HG03108 (cell line): ENCODE measurements around the gene SALL3.
"Not testable (repeated sequence)": the region's sequence is repeated elsewhere in the genome, so short reads cannot be mapped to it uniquely, and the experiment has no call there.

Source experiments
- ATAC-seq: cut with Tn5 transposase; IDR thresholded peaks from one replicate; pipeline ENCODE4 v1.9.1; 2021; ENCODE audit warnings: moderate library complexity; ENCODE audit not compliant: unreplicated experiment

SALL3 gene

DNA sequence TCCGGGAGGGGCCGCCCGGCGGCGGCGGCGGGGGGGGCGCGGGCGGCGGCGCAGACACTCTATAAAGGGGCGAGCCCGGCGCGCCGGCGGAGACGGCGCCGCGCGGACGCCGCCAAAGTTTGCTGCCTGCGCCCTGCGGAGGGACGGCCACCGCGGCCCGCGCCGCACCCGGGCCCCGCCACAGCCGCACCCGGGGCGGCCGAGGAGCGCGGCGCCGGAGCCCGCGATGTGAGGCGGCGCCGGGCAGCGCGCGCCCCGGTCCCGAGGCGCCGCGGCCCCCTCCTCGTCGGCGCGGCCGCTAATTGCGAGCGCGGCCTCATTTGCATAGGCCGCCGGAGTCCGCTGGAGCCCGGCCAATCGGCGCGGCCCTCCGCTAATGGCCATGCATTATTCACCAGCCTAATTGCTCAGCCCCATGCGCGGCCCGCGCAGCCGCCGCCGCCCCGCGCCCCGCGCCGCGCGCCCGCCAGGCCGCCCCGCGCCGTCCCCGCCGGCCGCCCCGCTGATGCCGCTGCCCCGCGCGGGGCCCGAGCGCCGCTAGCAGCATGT, at the start of gene SALL3:
SALL3 (plus strand) TSS at position 89 of the 549 bp plus-strand sequence; CDS start at position 546, 457 bp downstream.
- no peak for ATAC-seq

DNA sequence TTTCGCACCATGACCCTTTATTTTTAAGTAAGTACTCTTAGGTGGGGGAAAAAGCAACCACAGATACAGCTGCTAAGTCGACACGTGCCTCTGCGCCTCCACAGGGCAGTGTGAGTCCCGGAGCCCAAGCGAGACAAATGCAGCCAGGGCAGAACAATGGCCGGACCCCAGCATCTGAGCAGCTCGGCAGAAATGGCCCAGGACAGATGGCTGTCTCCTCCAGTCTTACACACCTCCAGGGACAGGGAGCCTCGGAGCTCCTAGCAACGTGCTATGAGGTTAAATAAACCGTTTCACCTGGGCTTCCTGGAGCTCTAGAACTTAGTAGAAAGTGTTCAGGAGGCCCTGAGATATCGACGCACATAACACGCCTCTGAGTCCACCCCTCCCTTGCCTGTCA, 47.3 kb upstream of the SALL3 start:
- no peak for ATAC-seq

DNA sequence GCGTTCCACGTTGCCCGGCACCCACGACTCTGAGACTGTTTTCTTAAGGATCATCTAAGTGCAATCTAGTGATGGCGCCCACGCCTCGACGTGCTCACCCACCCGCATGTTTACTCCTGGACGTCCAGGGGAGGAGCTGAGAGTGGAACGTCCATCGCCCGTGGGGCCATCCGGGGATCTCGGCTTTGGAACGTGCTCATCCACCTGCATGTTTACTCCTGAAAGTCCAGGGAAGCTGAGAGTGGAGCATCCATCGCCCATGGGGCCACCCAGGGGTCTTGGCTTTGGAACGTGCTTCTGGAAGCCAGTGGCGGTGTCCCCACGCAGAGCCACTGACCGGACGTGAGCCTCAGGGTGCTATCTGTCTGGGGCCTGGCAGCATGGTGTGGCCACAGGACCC, 45.6 kb upstream of the SALL3 start:
- ATAC-seq = no peak

DNA sequence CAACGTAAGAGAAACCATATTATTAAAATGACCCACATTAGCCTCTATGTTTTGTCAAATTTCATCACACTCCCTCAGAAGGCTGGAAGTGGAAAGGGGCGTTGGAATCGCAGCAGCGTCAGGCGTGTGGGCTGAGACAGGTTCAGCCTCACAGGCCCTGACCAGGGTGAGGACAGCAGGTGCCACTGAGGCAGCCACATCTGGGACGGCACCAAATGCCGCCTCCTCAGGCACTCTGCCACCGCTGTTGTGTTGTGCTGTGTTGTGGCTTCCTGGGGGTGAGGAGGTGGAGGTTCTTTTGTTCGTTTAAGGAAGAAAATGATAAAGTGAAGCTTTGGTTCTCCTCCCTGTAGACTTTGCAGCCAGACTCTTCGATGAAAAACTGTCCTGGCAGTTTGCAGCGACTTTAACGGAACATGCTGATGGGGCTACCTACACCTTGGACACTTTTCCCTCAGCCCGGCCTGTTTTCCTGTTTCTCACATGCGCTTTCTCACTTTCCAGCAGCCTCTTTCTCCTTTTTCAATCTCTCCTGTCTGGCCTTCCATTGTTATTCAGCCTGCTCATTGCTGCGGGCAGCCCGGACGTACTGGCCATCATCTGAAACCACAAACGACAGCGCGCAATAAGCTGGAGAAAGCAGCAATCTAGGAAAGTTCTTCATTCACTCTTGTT, 44.9 kb upstream of the SALL3 start:
- no peak for ATAC-seq

DNA sequence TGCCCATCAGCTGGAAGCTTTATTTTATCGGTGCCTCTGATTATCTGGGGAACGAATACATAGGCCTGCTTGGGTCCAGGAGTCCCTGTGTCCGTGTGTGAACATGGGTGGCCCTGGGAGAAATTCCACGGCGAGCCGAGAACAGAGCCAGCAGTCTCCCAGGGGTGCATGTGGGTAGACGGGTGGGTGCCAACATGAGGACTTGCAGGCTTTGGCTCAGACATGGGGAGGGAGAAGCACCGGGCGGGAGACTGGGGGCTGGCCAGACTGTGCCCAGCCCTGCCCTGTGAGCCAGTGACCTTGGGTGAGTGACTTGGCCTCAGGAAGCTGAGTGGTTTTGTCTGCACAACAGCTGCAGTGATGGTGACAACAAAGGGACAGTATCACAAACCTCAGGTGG, 44.2 kb upstream of the SALL3 start:
- ATAC-seq = no peak

DNA sequence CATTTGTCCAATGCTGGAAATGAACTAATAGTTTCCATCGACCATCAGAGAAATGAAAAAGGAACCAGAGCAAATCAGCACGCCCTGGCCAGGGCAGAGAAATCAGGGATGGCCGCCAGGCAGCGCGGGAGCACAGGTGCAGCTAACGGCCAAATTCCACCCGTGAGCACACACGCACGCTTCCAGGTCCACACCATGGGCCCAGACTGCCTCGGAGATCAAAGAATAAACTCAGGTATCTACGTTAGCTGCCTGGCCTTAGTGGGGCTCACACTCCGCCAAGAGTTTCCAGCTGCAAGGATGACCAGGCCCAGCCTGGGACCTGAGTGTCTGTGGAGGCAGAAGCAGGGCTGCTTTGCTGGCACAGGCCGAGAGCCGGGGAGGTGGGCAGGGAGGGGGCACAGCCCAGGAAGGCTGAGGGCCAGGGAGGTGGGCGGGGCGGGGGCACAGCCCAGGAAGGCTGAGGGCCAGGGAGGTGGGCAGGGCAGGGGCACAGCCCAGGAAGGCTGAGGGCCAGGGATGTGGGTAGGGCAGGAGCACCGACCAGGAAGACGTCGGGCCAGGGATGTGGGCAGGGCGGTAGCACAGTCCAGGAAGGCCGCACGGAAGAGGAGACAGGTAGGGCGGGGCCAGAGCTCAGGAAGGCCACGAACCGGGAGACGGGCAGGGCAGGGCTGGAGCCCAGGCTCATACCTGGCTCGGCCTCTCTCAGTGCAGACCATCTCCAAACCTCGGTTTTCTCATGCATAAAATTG, 43.2 kb upstream of the SALL3 start:
- ATAC-seq = no peak

DNA sequence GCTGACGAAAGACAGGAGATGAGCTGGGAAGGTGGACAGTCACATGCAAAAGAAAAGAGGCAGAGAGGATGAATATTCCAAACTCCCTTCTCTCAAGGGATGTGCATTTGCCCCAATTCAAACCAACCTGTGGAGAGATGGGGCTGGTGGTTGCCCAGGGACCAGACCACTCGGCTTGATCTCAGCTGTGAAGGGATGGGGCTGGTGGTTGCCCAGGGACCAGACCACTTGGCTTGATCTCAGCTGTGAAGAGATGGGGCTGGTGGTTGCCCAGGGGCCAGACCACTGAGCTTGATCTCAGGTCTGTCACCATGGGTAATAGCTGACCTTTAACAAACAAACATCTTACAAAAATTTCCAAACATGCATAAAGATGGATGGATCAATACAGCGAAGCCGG, 42.5 kb upstream of the SALL3 start:
- no peak for ATAC-seq

DNA sequence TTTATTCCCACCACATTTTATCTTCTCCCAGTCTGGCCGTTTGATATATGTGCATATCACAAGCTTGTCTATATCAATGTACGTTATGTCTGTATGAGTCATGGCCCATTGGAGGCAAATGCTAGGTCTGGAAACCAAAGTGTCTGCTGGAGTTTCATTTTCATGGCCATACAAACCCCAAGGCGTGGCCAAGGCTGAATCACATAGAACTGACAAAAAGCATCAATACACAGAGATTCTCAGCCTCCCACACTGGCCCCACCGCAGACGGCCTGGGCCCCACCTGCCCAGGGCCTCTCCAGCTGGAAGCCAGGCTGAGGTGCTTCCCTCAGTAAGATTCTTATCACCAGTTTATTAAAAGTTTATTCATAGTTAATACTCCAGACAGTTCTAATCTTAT, 40.5 kb upstream of the SALL3 start:
- ATAC-seq = no peak

DNA sequence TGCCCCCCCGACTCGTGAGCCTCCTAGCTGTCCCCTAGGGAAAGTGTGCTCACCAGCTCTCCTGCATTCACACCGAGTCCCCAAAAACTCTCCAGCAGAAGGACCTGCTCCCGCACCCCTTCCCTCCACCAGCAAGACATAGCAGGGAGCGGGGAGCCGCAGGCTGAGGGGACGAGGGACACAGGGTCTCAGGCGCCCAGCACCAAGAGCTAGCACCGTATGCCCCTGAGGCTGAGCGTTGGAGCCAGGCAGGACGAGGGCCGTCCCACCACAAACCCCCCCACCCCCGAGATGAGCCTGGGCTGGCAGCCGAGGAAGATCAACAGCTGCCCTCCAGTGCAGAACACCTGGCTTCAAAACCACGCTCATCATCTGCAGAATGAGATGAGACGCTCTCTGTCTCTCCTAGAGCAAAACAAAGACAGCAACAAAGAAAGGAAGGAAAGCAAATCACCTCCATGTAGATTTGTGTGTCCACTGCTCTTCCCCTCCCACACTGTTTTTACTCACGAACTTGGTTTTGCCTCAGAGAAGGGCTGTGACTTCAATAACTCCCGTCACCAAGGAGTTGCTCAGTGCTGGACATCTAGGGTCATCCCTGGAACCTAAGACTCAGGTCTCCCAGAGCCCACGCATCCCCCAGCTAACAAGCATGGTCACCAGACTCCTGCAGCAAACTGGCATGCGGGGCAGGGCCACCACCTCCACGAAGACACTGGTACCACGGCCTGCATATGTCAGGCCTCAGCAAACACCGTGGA, 39.7 kb upstream of the SALL3 start:
- no peak for ATAC-seq

DNA sequence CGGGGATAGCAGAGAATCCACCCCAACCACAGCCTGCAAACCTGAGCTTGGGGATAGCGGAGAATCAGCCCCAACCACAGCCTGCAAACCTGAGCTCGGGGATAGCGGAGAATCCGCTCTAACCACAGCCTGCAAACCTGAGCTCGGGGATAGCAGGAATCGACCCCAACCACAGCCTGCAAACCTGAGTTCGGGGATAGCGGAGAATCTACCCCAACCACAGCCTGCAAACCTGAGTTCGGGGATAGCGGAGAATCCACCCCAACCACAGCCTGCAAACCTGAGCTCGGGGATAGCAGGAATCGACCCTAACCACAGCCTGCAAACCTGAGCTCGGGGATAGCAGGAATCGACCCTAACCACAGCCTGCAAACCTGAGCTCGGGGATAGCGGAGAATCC, 37.4 kb upstream of the SALL3 start:
- not testable (repeated sequence) for ATAC-seq

DNA sequence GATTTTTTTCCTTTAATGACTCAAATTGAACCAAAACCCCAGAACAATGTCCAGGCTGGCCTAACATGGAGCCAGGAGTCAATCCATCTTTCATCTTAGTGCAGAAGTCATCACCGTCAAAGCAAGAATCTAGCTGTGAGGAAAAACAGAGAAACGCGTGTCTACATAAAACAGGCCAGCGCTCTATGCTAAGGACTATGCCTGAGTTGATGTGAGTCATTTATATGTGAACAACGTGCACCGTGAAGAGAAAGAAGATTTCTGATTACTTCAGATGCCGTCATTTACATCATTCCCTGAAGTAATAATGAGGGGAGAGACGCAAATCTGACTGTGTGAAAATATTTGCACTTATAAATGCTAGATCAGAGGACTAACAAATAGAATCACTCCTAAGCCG, 34.0 kb upstream of the SALL3 start:
- no peak for ATAC-seq

DNA sequence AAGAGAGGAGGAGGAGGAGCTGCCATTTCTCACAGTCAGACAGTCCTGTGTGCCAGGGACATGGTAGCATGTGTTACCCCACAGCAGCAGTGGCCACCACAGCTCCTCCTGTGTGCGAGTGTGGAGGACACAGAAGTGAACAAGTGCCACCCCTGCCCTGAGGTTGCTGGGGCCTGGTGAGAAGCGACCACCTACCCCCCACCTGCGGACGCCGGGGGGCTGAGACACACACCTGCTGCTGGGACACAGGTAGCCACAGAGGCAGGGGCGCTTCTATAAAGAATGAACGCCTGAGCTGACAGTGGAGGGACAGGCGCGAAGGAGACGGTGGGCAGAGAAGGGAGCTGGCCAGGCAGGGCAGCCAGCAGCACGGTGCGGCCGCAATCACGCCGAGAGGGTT, 32.3 kb upstream of the SALL3 start:
- no peak for ATAC-seq

DNA sequence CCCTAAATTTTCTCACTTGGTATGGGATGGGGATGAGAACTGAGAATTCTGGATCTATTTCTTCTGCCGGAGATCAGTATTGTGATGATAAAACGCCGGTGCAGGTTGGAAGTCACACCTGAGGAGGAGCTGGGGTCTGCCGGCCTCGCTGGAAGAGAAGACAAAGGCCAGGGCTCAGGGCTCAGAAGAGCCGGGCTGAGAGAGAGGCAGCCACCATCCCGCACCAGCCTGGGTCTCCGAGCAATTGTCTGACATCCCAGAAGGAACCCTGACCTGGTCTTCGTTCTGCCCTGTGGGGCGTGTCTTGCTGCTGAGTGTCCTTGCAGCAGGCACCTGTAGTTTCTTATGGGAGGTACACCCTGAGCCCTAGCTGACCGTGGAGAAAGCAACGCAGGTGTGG, 31.4 kb upstream of the SALL3 start:
- ATAC-seq = no peak

DNA sequence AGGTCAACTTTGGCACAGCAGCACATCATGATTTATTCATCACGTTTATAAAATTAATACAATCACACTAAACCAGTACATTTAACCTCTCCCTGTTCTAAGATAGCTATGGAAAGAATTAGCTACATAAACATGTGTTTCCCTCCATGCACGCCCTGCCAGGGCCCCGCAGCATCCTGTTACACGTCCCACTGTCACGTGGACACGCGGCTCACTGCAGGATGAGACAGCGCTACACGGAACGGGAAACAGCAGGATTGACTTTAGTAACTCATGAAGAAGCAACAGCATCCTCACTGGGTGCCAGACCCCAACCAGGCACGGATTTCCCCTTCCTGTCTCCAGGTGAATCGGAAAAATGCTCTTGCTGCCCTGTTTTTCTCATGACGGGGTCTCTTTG, 30.9 kb upstream of the SALL3 start:
- no peak for ATAC-seq

DNA sequence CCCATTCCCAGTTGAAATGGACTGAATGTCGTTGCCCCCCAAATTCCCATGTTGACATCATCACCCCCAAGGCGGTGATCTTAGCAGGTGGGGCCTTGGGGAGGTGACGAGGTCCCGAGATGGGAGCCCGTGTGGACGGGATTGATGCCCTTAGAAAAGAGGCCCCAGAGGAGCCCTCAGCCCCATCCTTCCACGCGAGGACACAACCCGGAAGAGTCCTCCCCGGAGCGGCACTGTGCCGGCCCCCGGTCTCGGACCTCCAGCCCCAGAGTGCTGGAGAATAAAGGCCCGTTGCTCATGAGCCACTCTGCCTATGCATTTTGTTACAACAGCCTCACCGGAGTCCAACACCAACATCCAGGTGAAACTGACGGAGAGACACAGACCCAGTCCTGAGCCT, 30.4 kb upstream of the SALL3 start:
- ATAC-seq = no peak

DNA sequence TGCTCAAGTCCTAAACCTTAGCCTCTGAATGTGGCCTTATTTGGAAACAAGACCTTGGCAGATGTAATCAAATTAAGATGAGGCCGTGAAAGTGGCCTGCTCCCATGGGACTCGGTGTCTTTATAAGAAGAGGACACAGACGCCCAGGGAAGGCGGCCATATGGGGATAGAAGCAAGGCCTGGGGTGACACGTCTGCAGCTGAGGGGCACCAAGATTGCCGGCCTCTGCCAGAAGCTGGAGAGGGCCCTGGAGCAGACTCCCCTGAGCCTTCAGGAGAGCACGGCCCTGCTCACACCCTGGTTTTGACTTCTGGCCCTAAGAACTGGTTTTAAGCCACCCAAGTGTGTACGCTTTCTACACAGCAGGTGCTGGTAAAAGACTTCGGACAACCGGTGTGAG, 29.2 kb upstream of the SALL3 start:
- ATAC-seq = no peak

DNA sequence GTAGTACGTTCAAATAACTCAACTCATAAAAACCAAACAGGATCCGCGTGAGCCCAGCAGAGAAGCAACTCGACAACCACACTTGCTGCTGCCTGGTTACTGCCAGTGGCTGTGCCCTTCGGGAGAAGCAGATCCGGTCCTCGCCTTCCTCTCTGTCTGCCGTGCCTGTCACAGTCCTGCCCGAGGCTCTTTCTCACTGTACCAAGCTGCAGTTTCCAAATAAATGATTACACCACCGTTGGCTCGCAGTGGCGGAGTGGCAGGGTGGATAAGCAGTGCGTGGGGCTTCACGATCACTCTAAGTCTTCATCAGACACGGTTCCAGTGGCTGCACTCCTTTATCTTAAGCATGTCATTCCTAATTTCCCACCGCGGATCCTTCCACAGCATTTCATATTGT, 26.1 kb upstream of the SALL3 start:
- ATAC-seq = no peak

DNA sequence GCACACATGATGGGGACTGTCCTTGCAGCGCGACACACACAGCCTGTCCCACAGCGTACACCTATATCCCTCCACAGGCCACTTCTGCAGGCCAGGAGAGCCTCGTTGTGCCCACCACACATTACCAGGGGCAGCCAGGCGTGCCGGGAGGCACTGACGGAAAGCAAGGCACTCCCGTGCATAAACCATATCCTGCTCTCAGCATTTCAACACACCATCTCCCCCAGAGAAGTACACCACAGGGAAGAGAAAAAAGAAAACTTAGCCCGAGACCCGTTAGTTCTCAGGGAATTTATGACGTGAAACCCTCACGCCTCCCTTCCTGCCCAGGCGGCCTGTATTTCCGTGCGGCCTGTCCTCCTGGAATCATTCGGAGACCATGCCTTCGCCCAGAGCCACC, 24.6 kb upstream of the SALL3 start:
- no peak for ATAC-seq

DNA sequence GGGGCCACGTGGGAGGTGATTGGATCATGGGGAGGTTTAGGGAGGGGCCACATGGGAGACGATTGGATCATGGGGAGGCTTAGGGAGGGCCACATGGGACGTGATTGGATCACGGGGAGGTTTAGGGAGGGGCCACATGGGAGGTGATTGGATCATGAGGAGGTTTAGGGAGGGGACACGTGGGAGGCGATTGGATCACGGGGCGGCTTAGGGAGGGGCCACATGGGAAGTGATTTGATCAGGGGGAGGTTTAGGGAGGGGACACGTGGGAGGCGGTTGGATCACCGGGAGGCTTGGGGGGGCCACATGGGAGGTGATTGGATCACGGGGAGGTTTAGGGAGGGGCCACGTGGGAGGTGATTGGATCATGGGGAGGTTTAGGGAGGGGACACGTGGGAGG, 22.5 kb upstream of the SALL3 start:
- no peak for ATAC-seq

DNA sequence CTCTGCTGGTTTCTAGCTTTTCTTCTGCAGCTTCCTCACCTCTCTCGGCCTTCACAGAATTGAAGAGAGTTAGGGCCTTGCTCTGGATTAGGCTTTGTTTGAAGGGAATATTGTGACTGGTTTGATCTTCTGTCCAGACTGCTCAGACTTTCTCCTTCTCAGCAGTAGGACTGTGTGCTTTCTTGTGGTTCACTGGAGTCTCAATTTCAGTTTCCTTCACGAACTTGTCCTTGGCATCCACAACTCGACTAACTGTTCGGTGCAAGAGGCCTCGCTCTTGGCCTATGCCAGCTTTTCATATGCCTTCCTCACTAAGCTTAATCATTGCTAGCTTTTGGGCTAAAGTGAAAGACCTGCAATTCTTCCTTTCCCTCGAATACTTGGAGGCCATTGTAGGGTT, 18.9 kb upstream of the SALL3 start:
- ATAC-seq = no peak

DNA sequence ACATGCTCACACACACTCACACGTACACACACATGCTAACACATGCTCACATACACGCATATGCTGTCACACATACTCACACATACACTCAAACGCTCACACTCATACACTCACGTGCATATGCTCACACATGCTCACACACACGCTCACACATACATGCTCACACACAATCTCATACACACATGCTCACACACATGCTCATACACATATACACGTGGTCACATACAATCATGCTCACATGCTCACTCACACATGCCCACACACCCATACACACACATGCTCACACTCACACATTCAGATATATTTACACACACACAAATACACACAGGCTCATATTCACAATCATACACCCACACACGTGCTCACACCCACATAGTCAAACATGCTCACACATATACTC, 17.5 kb upstream of the SALL3 start:
- no peak for ATAC-seq

DNA sequence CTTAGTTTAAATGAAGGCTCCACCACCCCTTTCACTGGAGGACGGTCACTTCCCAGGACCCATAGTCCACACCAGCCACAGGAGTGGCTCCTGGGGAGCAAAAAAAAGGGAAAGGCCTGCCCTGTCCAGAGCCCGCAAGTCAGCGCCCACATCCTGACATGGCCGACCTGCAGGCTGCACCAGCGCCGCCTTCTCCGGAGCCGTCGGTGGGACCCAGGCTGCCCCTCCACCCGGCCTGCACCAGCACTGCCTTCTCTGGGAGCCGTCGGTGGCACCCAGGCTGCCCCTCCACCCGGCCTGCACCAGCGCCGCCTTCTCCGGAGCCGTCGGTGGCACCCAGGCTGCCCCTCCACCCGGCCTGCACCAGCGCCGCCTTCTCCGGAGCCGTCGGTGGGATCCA, 14.9 kb upstream of the SALL3 start:
- ATAC-seq = not testable (repeated sequence)
